HL-60 (cell line): Measurements from ENCODE around the gene GOLPH3.

Experiments
- CTCF ChIP-seq: IDR thresholded peaks from one replicate; pipeline ENCODE4 v1.5.1; 2011; ENCODE audit warnings: low read length, control low read depth, inconsistent platforms; ENCODE audit not compliant: insufficient read depth
- GABPA ChIP-seq: IDR thresholded peaks from 2 replicates; pipeline ENCODE4 v1.6.1; 2012; ENCODE audit warnings: low read depth
- POLR2AphosphoS5 ChIP-seq: IDR thresholded peaks from 2 replicates; pipeline ENCODE4 v1.6.1; 2012; ENCODE audit warnings: low read depth
- SPI1 ChIP-seq: IDR thresholded peaks from 2 replicates; pipeline ENCODE4 v1.6.1; 2012; ENCODE audit warnings: low read depth, mild to moderate bottlenecking, borderline replicate concordance
- TF ChIP-seq, protein P1 (sequence below): IDR thresholded peaks from 2 replicates; pipeline ENCODE4 v1.6.1; 2012; ENCODE audit warnings: low read depth; ENCODE audit not compliant: insufficient replicate concordance

DNA sequence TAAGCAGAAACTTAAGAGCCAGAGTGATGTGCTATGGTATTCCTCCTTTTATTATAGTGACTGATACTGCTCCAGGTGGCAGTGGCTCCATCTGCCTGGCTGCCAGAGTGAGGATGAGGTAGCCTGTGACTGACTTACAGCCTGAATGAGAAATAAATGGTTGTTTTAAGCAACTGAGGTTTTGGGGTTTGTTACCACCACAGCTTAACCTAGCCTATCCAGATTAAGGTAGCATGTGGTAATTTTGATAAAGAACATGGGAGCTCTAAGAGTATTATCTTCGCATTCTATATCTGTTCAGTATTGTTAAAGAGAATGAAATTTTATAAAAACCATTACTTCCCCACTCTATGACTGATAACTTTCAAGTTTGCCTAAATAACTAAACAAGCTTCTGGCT is 39.0 kb downstream of the GOLPH3 start:
- TF ChIP-seq CTCF (no peak), POLR2AphosphoS5 (no peak), GABPA (no peak), SPI1 (no peak)
- TF ChIP-seq, protein P1, sequence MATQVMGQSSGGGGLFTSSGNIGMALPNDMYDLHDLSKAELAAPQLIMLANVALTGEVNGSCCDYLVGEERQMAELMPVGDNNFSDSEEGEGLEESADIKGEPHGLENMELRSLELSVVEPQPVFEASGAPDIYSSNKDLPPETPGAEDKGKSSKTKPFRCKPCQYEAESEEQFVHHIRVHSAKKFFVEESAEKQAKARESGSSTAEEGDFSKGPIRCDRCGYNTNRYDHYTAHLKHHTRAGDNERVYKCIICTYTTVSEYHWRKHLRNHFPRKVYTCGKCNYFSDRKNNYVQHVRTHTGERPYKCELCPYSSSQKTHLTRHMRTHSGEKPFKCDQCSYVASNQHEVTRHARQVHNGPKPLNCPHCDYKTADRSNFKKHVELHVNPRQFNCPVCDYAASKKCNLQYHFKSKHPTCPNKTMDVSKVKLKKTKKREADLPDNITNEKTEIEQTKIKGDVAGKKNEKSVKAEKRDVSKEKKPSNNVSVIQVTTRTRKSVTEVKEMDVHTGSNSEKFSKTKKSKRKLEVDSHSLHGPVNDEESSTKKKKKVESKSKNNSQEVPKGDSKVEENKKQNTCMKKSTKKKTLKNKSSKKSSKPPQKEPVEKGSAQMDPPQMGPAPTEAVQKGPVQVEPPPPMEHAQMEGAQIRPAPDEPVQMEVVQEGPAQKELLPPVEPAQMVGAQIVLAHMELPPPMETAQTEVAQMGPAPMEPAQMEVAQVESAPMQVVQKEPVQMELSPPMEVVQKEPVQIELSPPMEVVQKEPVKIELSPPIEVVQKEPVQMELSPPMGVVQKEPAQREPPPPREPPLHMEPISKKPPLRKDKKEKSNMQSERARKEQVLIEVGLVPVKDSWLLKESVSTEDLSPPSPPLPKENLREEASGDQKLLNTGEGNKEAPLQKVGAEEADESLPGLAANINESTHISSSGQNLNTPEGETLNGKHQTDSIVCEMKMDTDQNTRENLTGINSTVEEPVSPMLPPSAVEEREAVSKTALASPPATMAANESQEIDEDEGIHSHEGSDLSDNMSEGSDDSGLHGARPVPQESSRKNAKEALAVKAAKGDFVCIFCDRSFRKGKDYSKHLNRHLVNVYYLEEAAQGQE, result no peak
